Measurements from ENCODE around the gene BPNT1. TPM values are rescaled to one million over a fixed set of nuclear protein-coding genes. Genes with fewer than 3 reads are reported as not detected.

BPNT1 gene
- total RNA-seq, 1 donor from 2014 or later = 19.7 TPM

- H3K36me3 ChIP-seq = peaks cover 38% of the 10 kb centered on the region
- H3K4me1 ChIP-seq = peaks cover 14% of the 10 kb centered on the region
- intact Hi-C loops (cut with micrococcal nuclease) = no loop called here
- peaks cover 5% of the 10 kb centered on the region for H3K9me3 ChIP-seq (replicated peaks)
- DNase-seq = no peak
- H3K4me3 ChIP-seq = no peak overlapping the region
- TF ChIP-seq CTCF (IDR thresholded peaks at IDR 0.05; ENCODE audit: borderline replicate concordance) = no peak
- H3K27me3 ChIP-seq (ENCODE audit: low read depth) = no peaks in the 10 kb centered on the region
- no peak overlapping the region for H3K27ac ChIP-seq (replicated peaks)
Observed at GRCh38 chr1:220124542-220124941, 35.0 kb upstream of the BPNT1 start.

GRCh38 chr1:220123889-220124288 is 34.3 kb upstream of the BPNT1 start:
- H3K27me3 ChIP-seq (ENCODE audit: low read depth) = no peaks in the 10 kb centered on the region
- peaks cover 14% of the 10 kb centered on the region for H3K4me1 ChIP-seq
- peak; percentile 39 for TF ChIP-seq CTCF (IDR thresholded peaks at IDR 0.05; ENCODE audit: borderline replicate concordance)
- H3K27ac ChIP-seq (replicated peaks) = no peak overlapping the region
- peaks cover 31% of the 10 kb centered on the region for H3K36me3 ChIP-seq
- H3K9me3 ChIP-seq (replicated peaks) = no peaks in the 10 kb centered on the region
- intact Hi-C loops (cut with micrococcal nuclease) = no loop called here
- no peak overlapping the region for H3K4me3 ChIP-seq
- DNase-seq = no peak

- no peak for DNase-seq
- Histone ChIP-seq H3K36me3 (peaks cover 24% of the 10 kb centered on the region), H3K4me1 (peaks cover 14% of the 10 kb centered on the region), H3K27ac (replicated peaks) (no peak overlapping the region), H3K9me3 (replicated peaks) (no peaks in the 10 kb centered on the region), H3K4me3 (no peak overlapping the region), H3K27me3 (ENCODE audit: low read depth) (no peaks in the 10 kb centered on the region)
- intact Hi-C loops (cut with micrococcal nuclease) = no loop called here
- no peak for TF ChIP-seq CTCF (IDR thresholded peaks at IDR 0.05; ENCODE audit: borderline replicate concordance)
Observed at GRCh38 chr1:220123066-220123465, 33.5 kb upstream of the BPNT1 start.

- Histone ChIP-seq H3K4me3 (no peak overlapping the region), H3K27me3 (ENCODE audit: low read depth) (no peaks in the 10 kb centered on the region), H3K36me3 (peaks cover 24% of the 10 kb centered on the region), H3K9me3 (replicated peaks) (no peaks in the 10 kb centered on the region), H3K27ac (replicated peaks) (peak overlapping the region; percentile 10), H3K4me1 (peaks cover 14% of the 10 kb centered on the region)
- TF ChIP-seq CTCF (IDR thresholded peaks at IDR 0.05; ENCODE audit: borderline replicate concordance) = no peak
- intact Hi-C loops (cut with micrococcal nuclease) = no loop called here
- no peak for DNase-seq
Observed at GRCh38 chr1:220121791-220122530, 32.4 kb upstream of the BPNT1 start.

GRCh38 chr1:220119043-220119512 is 29.5 kb upstream of the BPNT1 start:
- no peak for DNase-seq
- no peak for TF ChIP-seq CTCF (IDR thresholded peaks at IDR 0.05; ENCODE audit: borderline replicate concordance)
- no peak overlapping the region for H3K27ac ChIP-seq (replicated peaks)
- no peaks in the 10 kb centered on the region for H3K9me3 ChIP-seq (replicated peaks)
- no peaks in the 10 kb centered on the region for H3K27me3 ChIP-seq (ENCODE audit: low read depth)
- intact Hi-C loops (cut with micrococcal nuclease) = no loop called here
- peaks cover 8% of the 10 kb centered on the region for H3K4me1 ChIP-seq
- H3K4me3 ChIP-seq = no peak overlapping the region
- H3K36me3 ChIP-seq = peaks cover 44% of the 10 kb centered on the region

Data from left ventricle myocardium inferior (tissue), 1 donor.